Stimulated activated CD8-positive, alpha-beta memory T cell treated with anti-CD3 and anti-CD28 coated beads, Interleukin-15, amount 100 ng/mL, for 48 hours (primary cell): ENCODE results near the gene L3MBTL1.

ENCODE experiments used
- DNase-seq, 2 donors: peaks; one replicate each; pipeline ENCODE4 v3.0.0-alpha.2; 2020; ENCODE audit warnings: low read depth in 2 of 2

L3MBTL1 gene

DNA sequence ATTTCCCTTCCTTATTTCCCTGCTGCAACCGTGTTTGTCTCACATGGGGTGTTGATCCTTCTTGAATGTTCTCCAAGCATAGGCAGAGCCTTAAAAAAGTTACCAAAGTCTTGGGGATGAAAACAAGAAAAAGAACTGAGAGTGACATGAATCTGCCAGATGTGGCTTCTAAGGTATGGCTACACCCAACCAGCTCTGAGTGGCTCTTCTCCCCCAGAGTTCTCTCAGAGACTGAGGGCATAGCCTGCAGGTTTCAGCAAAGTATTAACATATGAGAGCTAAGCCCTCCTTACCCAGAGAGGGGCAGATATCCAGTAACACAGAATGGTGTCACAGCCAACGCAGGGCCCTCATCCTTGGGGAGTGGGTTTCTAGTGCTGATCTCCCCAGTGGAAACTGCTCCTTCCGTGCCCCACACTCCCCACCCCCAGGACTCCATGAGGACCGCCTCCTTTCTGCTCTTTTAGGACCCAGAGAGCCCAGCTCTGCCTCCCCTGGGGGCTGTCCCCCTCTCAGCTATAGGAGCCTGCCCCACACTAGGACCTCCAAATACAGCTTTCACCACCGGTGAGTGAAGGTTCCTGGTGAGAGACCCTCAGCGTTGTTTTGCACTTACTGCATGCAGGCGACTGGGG lies 28.0 kb downstream of the L3MBTL1 start:
- no peak for DNase-seq

DNA sequence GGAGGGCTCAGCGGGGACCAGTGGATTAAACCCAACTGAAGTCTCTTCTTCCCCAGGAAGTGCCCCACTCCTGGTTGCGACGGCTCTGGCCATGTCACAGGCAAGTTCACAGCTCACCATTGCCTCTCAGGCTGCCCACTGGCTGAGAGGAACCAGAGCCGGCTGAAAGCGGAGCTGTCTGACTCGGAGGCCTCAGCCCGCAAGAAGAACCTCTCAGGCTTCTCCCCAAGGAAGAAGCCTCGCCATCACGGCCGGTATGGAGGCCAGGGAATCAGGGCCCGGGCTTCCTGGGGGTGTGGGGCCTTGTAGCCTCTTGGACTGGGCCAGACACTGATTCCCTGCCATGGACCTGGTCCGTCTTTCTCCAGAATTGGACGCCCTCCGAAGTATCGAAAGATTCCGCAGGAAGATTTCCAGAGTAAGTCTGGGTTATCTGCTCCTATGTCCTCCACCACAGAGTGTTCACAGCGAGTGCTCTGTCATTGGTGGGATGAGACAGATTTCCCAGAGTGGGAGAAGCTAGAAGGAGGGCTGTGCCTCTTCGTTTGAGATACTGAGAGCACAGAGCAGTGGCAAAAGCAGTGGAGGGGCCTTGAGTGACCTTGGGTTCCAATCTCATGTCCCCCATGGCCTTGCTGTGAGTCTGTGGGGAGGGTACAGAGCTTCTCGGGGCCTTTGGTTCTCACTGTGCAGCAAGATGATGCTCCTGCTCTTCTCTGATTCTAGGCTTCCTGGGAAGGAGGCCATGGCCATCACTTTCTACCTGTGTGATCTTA lies 28.7 kb downstream of the L3MBTL1 start:
- no peak for DNase-seq

DNA sequence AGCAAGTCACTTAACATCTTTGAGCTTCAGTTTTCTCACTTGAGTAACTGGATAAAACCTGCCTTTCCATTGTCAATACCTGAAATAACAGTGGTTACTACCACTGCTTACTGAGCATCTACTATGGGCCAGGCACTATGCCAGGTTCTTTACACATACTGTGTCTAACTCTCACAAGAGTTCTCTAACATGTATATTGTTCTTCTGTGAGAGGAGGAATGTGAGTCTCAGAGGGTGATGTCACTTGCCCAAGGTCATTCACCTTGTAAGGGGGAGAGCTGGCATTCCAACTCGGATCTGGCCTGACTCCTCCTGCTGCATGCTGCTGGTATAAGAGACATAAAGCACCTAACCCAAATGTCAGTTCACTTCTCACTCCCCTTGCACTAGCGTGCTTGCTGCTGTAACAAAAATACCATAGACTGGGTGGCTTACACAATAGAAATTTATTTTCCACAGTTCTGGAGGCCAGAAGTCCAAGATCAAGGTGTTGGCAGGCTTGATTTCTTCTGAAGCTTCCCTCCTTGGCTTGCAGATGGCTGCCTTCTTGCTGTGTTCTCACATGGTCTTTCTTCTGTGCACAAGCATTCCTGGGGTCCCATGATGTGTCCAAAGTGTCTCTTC lies 29.4 kb downstream of the L3MBTL1 start:
- no peak for DNase-seq

DNA sequence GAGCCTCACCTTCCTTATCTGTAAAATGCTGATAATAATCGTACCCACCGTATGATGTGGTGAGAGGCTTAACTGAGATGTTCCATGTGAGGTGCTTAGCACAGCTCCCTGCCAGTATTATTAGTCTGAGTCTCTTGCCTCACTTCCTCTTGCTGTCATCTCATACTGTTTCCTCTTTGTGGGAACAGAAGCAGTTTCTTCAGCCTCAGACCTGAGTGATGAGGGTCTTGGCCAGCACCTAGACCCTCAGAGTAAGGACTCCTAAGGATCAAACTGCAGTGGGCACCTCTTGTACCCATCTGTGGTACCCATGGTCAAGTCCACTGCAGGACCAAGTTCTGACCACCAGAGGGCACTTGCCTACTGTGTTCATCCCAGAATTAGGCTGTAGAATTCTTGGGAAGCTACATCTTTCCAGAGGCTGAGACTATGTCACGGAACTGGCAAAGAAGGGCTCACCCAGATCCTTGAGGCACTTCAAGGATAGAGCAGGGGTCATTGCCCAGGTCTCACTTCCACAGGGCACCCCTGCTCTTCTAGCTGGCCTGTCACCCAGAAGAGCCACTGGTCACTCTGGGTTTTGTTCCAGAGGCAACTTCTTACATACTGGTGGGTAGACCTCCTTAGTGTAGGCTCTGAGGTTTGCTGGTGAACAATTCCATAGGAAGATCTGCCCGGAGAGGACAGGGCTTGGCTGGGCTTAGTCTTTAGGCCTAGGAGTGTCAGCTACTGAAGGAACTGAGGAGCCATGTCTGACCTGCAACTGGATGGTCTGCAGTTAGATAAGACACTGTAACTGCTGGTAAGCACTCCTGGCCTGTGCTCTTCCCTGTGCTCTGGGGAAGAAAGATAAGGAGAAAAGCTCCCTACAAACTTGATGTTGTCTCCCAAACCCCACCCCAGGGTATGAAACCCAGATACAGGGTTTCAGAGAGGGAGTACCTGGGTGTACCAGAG lies 30.7 kb downstream of the L3MBTL1 start:
- no peak for DNase-seq

DNA sequence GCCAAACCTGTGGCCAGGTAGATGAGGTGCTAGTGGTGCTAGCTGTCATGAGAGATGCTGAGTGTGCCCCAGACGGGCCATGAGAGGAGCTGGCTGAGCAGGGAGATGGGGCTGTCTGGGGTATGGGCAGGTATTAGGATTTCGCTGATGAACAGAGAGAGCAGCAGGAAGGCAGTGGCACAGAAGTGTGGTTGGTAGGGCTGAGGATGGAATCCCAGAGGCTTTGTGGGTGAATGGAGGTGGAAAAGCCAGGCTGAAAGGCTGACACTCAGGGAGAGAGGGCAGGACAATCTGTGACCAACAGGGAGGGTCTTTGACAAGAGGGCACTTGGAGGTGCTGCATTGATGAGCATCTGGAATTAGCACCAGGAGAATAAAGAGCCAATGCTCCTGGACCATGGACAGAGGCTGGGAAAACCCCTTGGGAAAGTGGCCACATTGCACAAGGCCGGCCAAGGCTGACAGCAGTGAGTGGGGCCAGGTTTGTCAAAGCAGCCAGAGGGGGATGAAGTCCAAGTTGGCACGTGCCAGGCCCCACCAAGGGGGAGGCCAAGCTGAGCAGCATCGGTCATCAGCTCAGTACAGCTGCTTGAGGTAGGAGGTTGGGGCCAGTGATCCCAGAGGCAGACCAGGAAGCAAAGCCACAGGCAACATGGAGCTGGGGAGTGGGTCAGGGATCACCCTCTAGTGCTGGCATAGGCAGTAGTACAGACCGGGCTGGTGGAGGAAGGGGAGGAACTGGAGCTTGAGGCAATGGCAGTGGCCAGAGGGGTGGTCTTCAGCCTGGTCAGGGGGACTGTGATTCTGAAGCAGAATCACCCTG lies 31.6 kb downstream of the L3MBTL1 start:
- DNase-seq = no peak

DNA sequence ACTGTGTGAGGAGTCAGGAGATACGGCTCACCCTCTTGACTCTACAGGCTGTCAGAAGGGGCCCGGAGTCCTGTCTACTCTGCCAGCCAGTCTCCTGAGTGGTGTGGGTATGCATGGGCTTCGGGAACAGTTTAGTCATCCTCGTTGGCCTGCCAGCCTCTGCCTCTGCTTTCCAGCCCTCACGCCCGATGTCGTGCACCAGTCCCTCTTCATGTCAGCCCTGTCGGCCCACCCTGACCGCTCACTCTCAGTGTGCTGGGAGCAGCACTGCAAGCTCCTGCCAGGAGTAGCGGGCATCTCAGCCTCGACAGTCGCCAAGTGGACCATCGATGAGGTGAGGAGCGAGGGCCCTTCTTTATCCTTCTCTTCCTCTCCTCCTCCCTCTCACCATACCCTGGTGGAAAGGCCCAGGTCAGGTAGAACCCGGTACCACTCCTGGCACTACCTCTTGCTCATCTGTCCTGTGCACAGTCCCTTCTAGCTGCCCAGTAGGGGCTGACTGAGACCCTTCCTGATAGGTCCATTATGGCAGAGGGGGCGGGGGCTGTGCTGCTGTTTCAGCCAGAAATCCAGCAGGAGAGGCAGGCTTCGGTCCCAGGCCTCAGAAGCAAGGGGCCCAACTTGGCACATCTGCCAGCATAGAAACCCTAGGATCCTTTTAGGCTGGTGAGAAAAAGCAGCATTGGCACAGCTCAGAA lies 32.6 kb downstream of the L3MBTL1 start:
- no peak for DNase-seq

DNA sequence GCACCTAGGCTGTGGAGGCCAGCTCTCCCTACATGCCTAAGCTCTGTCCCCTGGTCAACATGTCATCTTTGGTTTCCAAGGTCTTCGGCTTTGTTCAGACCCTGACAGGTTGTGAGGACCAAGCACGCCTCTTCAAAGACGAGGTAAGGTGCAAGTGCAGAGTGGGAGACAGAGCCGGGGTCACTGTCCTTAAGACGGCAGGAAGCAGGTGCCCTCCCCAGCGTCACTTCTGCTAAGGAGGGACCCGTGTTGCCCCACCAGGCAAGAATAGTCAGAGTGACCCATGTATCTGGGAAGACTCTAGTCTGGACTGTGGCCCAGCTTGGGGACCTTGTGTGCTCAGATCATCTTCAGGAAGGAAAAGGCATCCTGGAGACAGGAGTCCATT lies 33.2 kb downstream of the L3MBTL1 start:
- DNase-seq = no peak

DNA sequence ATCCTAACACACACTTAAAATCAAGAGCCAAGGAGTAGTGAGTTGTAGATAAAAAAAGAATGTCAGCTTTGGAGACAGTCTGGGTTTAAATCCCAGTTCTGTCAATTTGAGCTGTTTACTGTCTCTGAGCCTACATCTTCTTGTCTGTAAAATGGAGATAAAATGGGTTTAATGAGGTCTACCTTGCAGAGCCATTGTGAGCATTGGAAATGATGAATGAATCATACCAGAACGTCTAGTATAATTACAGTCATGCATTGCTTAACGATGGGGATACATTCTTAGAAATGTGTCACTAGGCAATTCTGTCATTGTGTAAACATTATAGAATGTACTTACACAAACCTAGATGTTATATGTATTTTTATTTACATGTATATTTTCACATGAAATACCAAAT lies 33.7 kb downstream of the L3MBTL1 start:
- DNase-seq = no peak

DNA sequence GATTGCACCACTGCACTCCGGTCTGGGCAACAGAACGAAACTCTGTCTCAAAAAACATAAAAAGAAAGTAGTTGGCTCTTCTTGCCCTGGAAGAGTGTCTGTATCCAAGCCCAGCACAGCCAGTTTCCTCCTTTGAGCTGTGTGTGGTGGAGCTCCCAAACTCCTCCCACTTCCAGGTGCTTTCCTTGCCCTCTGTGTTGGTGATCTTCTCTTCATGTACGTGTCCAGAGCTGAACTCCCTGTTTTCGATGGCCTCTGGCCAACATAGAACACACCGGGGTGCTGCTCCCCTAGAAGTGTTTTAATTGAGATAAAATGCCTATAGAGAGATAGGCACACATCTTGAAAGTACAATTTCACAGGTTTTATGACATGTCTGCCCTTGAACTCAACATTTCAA lies 34.7 kb downstream of the L3MBTL1 start:
- DNase-seq = no peak

DNA sequence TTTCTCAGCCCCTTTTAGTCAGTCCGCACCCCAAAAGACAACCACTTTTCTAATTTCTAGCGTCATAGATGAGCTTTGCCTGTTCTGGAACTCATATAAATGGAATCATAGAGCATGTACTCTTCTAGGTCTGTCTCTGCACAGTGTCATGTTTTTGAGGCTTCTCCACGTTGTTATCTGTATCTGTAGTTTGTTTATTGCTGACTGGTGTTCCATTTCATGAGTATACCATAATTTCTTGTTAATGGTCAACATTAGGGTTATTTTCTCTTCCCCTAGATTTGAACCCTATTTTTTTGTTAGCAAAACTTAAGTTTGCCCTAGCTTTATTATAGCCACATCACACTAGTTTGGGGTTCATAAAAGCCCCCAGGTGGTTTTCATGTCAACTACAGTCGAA lies 35.2 kb downstream of the L3MBTL1 start:
- DNase-seq = no peak

DNA sequence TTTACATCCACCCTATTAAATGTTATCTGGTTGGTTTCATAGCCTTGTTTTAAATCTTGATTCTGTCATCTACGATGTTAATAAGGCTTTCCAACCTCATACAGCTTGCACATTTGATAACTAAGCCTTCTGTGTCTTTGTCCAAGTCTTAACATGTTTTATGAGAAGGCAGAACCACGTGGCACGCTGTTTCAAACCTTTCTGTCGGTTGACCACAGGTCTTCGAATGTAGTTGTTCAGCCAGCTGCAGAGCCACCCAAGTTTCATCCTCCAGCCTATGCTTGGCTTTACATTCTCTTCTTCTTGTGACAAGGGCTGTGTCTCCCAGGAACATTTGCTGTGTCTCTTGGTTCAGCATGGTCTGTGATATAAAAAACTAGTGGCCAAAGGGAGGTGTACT lies 35.6 kb downstream of the L3MBTL1 start:
- DNase-seq = no peak

DNA sequence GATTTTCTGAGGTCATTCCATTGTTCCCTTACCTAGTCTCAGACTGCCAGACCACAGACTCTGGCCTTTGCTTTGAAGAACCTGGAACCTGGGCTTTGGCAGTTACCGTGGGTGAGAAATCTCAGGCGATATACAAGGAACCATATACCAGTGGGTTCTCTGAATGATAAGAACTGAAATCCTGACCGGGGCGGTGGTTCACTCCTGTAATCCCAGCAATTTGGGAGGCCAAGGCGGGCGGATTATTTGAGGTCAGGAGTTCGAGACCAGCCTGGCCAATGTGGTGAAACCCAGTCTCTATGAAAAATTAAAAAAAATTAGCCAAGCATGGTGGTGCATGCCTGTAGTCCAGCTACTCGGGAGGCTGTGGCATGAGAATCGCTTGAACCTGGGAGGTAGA lies 37.0 kb downstream of the L3MBTL1 start:
- no peak for DNase-seq

DNA sequence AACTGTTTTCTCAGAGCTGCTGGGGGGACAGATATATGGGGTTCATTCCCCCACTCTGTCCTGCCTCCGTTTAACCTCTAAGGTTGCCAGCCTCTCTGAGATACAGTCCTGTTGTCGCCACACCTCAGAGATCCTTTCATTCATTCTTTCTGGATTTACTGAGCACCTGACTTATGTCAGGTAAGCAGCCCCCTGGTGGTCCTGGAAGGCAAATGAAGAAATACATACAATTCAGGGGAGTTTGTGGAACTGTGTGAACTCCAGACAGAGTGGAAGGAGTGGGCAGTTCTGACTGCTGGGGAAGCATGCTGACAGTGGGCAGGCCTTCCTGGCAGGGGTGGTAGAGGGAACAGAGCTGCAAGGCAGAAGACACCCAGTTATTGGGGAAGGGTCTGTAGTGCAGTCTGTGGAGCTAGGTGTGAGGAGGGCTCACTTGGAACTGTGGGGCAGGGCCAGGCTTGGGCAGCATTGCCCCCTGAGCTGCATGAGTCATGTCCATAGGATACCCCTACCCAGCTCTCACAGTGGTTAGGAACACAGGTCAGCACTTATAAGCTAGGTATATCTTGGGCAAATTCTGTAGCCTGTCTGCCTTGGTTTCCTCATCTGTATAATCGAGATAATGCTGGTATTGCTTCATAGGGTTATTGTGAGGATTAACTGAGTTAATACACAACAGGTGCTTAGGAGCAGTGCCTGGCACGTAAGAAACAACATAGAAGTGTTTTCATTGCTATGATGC lies 38.5 kb downstream of the L3MBTL1 start:
- no peak for DNase-seq

DNA sequence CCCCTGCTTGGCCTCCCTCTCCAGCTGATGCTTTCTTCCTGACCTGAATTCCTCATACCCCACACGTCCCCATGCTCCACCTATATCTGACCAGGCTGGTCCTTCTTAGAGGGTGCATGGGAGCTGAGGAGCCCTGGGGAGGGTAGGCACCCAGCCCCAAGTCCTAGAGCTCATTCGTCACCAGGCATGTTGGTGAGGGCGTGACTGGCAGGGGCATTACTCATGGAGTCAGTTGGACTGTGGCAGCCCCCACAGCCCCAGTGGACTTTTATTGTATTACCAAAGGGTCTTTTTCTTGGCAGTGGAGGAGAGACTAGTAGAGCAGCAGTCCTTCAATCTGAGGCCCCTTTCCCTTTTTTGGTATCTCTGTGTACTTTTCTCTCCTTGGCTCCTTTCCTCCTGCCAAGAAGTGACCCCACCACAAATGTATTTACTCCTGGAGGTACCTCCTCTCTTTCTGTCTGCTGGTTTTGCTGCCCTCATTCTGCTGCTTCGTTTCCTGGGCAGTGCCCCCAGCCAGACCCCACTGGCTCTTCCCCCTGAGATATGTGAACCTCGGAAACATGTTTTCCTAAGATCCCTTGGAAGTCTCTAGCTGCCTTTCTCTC lies 40.9 kb downstream of the L3MBTL1 start:
- DNase-seq = no peak

DNA sequence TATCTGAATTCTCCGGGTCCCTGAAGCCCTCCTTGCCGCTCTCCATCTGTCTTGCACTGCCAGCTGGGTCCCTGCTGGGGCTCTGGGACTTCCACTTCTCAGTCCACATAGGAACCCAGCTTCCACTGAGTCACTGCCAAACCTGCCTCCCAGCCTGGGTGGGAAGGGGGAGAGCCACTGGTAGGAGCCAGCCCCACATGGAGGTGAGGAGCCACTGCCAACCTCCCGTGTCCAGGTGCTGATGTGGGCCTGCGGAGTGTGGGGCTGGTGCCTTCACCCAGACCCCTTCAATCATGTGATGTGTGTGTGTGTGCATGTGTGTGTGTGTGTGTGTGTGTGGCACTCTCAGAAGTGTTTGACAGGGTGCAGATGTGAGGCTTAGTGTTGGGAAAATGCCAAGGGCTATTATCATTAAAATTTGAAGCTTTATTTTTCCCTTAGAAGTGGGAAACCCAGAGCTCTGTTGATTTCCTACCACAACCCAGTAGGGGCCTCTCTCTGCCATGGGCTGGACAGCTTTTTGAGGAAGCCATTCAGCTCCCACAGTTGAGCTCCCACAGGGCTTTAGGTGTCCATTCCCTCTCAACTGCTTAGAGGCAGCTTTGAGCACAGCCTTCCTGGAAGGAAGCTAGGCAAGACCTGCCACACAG lies 42.0 kb downstream of the L3MBTL1 start:
- no peak for DNase-seq

DNA sequence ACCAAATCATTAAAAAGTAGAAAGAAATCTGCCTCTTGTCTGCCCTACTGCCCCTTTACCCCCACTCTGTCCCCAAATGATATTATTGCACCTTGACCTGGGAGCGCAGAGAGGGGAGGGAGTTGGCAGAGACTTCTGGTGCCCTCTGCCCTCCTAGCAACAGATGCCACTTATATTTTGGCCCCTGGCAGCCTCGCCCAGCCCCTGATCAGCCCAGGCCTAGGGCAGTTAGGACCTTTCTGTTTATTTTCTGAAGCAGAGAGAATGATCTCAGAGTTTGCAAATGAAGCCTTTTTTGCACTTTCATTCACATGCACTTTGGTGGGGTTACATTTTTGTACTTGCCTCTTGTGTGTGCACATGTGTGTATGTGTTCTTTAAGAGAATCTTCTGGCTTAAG lies 43.0 kb downstream of the L3MBTL1 start:
- DNase-seq = no peak

DNA sequence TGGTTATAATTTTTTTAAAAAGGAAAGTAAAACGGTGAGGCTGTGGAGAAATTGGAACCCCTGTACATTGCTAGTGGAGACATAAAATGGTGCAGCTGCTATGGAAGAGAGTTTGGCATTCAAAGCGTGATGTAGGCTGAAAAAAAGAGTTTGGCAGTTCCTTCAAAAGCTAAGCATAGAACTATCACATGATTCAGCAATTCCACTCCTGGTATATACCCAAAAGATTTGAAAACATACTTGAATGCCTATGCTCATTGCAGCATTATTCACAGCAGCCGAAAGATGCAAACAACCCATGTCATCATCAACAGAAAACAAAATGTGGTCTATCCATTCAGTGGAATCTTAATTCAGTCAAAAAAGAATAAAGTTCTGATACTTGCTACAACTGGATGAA lies 46.9 kb downstream of the L3MBTL1 start:
- DNase-seq = no peak

DNA sequence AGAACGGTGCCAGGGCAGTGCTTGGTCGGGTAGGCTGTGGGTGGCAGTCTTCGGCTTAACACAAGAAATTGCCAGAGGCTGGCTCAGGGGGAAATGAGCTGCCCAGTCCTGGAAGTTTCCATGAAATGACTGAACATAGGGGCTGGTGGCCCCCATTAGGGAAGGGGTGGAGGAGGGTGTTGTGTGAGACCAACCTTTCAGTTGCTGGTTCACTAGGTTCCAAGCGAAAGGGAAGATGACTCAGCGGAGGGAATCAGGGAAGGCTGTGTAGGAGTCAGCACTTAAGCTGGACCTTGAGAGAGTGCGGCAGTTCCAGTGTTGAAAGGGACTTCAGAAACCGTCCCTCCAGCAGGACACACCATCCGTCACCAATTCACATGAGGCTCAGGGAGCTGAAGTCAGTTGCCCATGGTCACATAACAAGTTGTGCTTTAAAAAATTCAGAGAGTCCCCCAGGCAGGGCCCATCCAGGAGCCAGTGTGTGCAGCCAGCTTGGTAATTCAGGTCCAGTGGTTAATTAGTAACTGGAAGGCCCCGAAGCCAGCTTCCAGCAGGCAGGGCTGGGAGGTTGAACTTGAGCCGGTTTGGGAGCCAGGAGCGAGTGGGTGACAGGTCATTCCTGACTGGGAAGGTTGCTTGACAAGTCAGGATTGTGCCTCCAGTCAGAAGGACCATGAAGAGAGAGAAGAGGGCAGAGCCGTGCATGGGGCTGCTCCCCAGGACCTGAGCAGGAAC lies 51.1 kb downstream of the L3MBTL1 start, which contains the start of gene SGK2:
SGK2 (plus strand) TSS at position 616 of the 735 bp plus-strand sequence. CDS start 7,469 bp downstream, outside the sequence.
- no peak for DNase-seq
